B cell (primary cell): Measurements from ENCODE around the gene SHROOM2. TPM values are rescaled to one million over a fixed set of nuclear protein-coding genes. Genes with fewer than 3 reads are reported as not detected.
"Not testable (repeated sequence)": the region's sequence is repeated elsewhere in the genome, so short reads cannot be mapped to it uniquely, and the experiment has no call there.

Experiments
- ATAC-seq: fragments of 200-7000 bp; cut with Tn5 transposase; one replicate; pipeline ENCODE4 v1.10.0; 2021; ENCODE audit warnings: low read depth, mild to moderate bottlenecking, moderate number of reproducible peaks, moderate library complexity
- CTCF ChIA-PET: fragments of 350-600 bp; sonication (Branson Sonifier 250); formaldehyde crosslinking; loops from one replicate; lab custom pipeline; 2021; ENCODE audit warnings: antibody characterized with exemption, inconsistent platforms; lab: Charles Lee
- POLR2A ChIA-PET: fragments of 350-600 bp; sonication (Branson Sonifier 250); formaldehyde crosslinking; loops from one replicate; lab custom pipeline; 2021; ENCODE audit warnings: antibody characterized with exemption; lab: Charles Lee
- DNase-seq: peaks from one replicate; pipeline ENCODE4 v3.0.0; 2013
- H2AFZ ChIP-seq: 2 replicates; pipeline ENCODE4 v1.6.1; 2012; ENCODE audit warnings: mild to moderate bottlenecking, low read depth, low read length; ENCODE audit not compliant: insufficient read depth, poor library complexity, severe bottlenecking
- H3K27ac ChIP-seq, 2 donors: 1 replicate in 1 of 2; 2 replicates in 1 of 2; pipeline ENCODE4 v1.5.1; 2012 to 2013; ENCODE audit warnings: low read length in 2 of 2, mild to moderate bottlenecking in 2 of 2, moderate library complexity in 1 of 2
- H3K27me3 ChIP-seq, 4 experiments: fragments of 200-600 bp in 1 of 4; sonication (generic) in 1 of 4; replicated peaks in 1 of 4; 1 replicate in 2 of 4; 2 replicates in 2 of 4; pipeline versions ENCODE4 v1.6.1 to v1.7.0; 2013 to 2016; ENCODE audit warnings: low read length in 3 of 4, mild to moderate bottlenecking in 2 of 4, mixed read lengths in 1 of 4, moderate library complexity in 1 of 4; ENCODE audit not compliant: insufficient read depth in 4 of 4, control insufficient read depth in 3 of 4; ENCODE audit errors: control extremely low read depth in 1 of 4
- H3K36me3 ChIP-seq, 2 experiments: replicated peaks in 1 of 2; 1 replicate in 1 of 2; 2 replicates in 1 of 2; pipeline versions ENCODE4 v1.6.1 to v1.7.1; 2013; ENCODE audit warnings: low read length in 1 of 2; ENCODE audit not compliant: insufficient read depth in 2 of 2, control insufficient read depth in 1 of 2; ENCODE audit errors: control extremely low read depth in 1 of 2, extremely low read depth in 1 of 2
- H3K4me1 ChIP-seq, 2 donors: fragments of 200-600 bp in 1 of 2; sonication (generic) in 1 of 2; 1 replicate in 1 of 2; 2 replicates in 1 of 2; pipeline versions ENCODE4 v1.5.1 to v1.6.1; 2013 to 2017; ENCODE audit warnings: low read length in 2 of 2; ENCODE audit not compliant: control insufficient read depth in 2 of 2, insufficient read depth in 2 of 2
- H3K4me2 ChIP-seq: replicated peaks from 2 replicates; pipeline ENCODE3; 2012; ENCODE audit warnings: mild to moderate bottlenecking, low read depth, low read length; ENCODE audit not compliant: poor library complexity, severe bottlenecking
- H3K4me3 ChIP-seq, 5 experiments: fragments of 200-600 bp in 1 of 5; sonication (generic) in 1 of 5; 1 replicate in 3 of 5; 2 replicates in 2 of 5; pipeline versions ENCODE4 v1.5.1 to v1.7.0; 2011 to 2016; ENCODE audit warnings: low read length in 4 of 5, mild to moderate bottlenecking in 4 of 5, low read depth in 2 of 5, control low read depth in 1 of 5, moderate library complexity in 1 of 5; ENCODE audit not compliant: insufficient read depth in 1 of 5; ENCODE audit errors: control extremely low read depth in 1 of 5, extremely low read depth in 1 of 5
- H3K79me2 ChIP-seq: fragments of 200-600 bp; sonication (generic); one replicate; pipeline ENCODE4 v1.6.0; 2016; ENCODE audit warnings: low read length; ENCODE audit not compliant: control insufficient read depth, insufficient read depth
- H3K9ac ChIP-seq: fragments of 200-600 bp; sonication (generic); 2 replicates; pipeline ENCODE4 v1.6.1; 2017; ENCODE audit warnings: mild to moderate bottlenecking, low read length, moderate library complexity
- H3K9me3 ChIP-seq, 3 donors: one replicate each; pipeline versions ENCODE4 v1.6.1 to v1.7.1; 2013; ENCODE audit warnings: low read length in 2 of 3; ENCODE audit not compliant: control insufficient read depth in 2 of 3, insufficient read depth in 1 of 3; ENCODE audit errors: control extremely low read depth in 1 of 3
- H4K20me1 ChIP-seq: 2 replicates; pipeline ENCODE4 v1.6.0; 2012; ENCODE audit warnings: mild to moderate bottlenecking, low read length; ENCODE audit not compliant: insufficient read depth, control insufficient read depth, poor library complexity, severe bottlenecking
- H3K27ac Mint-ChIP-seq: one replicate; pipeline ENCODE4 v1.8.0; 2021; ENCODE audit warnings: mixed read lengths
- H3K27me3 Mint-ChIP-seq: one replicate; pipeline ENCODE4 v1.8.0; 2021; ENCODE audit warnings: mixed read lengths
- H3K4me1 Mint-ChIP-seq: one replicate; pipeline ENCODE4 v1.8.0; 2021; ENCODE audit warnings: mixed read lengths
- H3K4me3 Mint-ChIP-seq: one replicate; pipeline ENCODE4 v1.8.0; 2021; ENCODE audit warnings: mixed read lengths
- H3K9me3 Mint-ChIP-seq: one replicate; pipeline ENCODE4 v1.8.0; 2022; ENCODE audit warnings: mixed read lengths; ENCODE audit not compliant: insufficient read depth
- EZH2 ChIP-seq: IDR thresholded peaks from 2 replicates; pipeline ENCODE4 v1.6.1; 2012; ENCODE audit warnings: borderline replicate concordance, low read depth, mild to moderate bottlenecking, moderate library complexity, low read length; ENCODE audit not compliant: insufficient read depth, poor library complexity, severe bottlenecking
- WGBS: methylation state at CpG from one replicate; pipeline ENCODE4 v1.1.5; 2013; ENCODE audit warnings: missing lambda C conversion rate; ENCODE audit not compliant: insufficient coverage; 5-methylcytosine and 5-hydroxymethylcytosine counted together
- intact Hi-C: fragments of 100-400 bp; cut with micrococcal nuclease; formaldehyde crosslinking; loops from one replicate; pipeline ENCODE4 v1.10.0; 2022
- polyA plus RNA-seq: library from polyadenylated mRNA; depleted of rRNA; stranded (reverse); fragments of >200 nt; gene quantifications from 2 replicates; pipeline ENCODE4 v1.2.3, GENCODE V29; 2012
- total RNA-seq, 2 donors: library from RNA; stranded (reverse); fragments of 120-200 nt in 1 of 2; gene quantifications; 1 replicate in 1 of 2; 2 replicates in 1 of 2; pipeline versions ENCODE4 v1.2.3 to v1.2.4, GENCODE V29; 2013 to 2022
- TF ChIP-seq, protein P1 (sequence below): fragments of 200-600 bp; IDR thresholded peaks from one replicate; pipeline ENCODE4 v1.8.0; 2022; ENCODE audit warnings: antibody characterized with exemption, mild to moderate bottlenecking

SHROOM2 gene
- total and polyA plus RNA-seq, 2 donors (not counting 1 experiment from before 2014, with no cell fraction given) = not detected

GRCh38 chrX:9857575-9858474, 71.6 kb downstream of the SHROOM2 start:
- Mint-ChIP-seq H3K4me3 (no peak overlapping the region), H3K4me1 (no peaks in the 10 kb centered on the region), H3K27me3 (peaks cover 26% of the 10 kb centered on the region), H3K27ac (no peak overlapping the region), H3K9me3 (no peaks in the 10 kb centered on the region)
- H3K27me3 ChIP-seq = no peaks in the 10 kb centered on the region
- no peak overlapping the region for H3K9ac ChIP-seq
- no peaks in the 10 kb centered on the region for H4K20me1 ChIP-seq
- no peak overlapping the region for H3K27ac ChIP-seq
- 91% methylated on average over 9 of the region's 21 CpGs for WGBS
- TF ChIP-seq, protein P1, sequence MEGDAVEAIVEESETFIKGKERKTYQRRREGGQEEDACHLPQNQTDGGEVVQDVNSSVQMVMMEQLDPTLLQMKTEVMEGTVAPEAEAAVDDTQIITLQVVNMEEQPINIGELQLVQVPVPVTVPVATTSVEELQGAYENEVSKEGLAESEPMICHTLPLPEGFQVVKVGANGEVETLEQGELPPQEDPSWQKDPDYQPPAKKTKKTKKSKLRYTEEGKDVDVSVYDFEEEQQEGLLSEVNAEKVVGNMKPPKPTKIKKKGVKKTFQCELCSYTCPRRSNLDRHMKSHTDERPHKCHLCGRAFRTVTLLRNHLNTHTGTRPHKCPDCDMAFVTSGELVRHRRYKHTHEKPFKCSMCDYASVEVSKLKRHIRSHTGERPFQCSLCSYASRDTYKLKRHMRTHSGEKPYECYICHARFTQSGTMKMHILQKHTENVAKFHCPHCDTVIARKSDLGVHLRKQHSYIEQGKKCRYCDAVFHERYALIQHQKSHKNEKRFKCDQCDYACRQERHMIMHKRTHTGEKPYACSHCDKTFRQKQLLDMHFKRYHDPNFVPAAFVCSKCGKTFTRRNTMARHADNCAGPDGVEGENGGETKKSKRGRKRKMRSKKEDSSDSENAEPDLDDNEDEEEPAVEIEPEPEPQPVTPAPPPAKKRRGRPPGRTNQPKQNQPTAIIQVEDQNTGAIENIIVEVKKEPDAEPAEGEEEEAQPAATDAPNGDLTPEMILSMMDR = no peak
- TF ChIP-seq EZH2 = no peak
- intact Hi-C loops = no loop called here
- no peak overlapping the region for H3K4me3 ChIP-seq
- ATAC-seq (no peak), DNase-seq (no peak)
- no peaks in the 10 kb centered on the region for H3K4me1 ChIP-seq
- no peak overlapping the region for H2AFZ ChIP-seq
- no peaks in the 10 kb centered on the region for H3K9me3 ChIP-seq
- H3K36me3 ChIP-seq = no peaks in the 10 kb centered on the region
- CTCF ChIA-PET = no interaction called here
- POLR2A ChIA-PET = no interaction called here
- no peaks in the 10 kb centered on the region for H3K79me2 ChIP-seq
- no peak overlapping the region for H3K4me2 ChIP-seq

DNA sequence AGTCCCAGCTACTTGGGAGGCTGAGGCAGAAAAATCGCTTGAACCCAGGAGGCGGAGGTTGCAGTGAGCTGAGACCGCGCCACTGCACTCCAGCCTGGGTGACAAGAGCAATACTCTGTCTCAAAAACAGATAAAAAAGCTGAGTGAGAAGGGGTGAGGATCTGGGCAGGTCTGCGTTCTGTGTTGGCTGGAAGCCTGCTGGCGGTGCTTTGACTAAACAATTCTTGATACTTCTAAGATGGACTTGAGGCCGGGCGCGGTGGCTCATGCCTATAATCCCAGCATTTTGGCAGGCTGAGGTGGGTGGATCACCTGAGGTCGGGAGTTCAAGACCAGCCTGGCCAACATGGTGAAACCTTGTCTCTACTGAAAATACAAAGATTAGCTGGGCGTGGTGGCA, 72.5 kb downstream of the SHROOM2 start:
- POLR2A ChIA-PET, H3K4me1 Mint-ChIP-seq: not testable (repeated sequence)
- 100% methylated on average over 1 of the region's 11 CpGs for WGBS

More for the DNA sequence above, 72.5 kb downstream of the SHROOM2 start:
- ATAC-seq, H3K4me3 Mint-ChIP-seq, H3K4me2 ChIP-seq, H3K9ac ChIP-seq, H2AFZ ChIP-seq, H3K4me1 ChIP-seq, H3K36me3 ChIP-seq, H3K27ac Mint-ChIP-seq, DNase-seq, intact Hi-C loops, H3K4me3 ChIP-seq, H3K27me3 ChIP-seq, H3K27ac ChIP-seq, H3K9me3 ChIP-seq, H3K9me3 Mint-ChIP-seq, CTCF ChIA-PET, H4K20me1 ChIP-seq, H3K79me2 ChIP-seq: not testable (repeated sequence)
- H3K27me3 Mint-ChIP-seq = peaks cover 28% of the 10 kb centered on the region
